Skeletal muscle tissue (tissue), 5 donors: ENCODE data around the gene IFITM2. TPM values are rescaled to one million over a fixed set of nuclear protein-coding genes. Genes with fewer than 3 reads are reported as not detected.

Source experiments
- H3K27ac ChIP-seq: one replicate; pipeline ENCODE4 v1.7.0; 2013; ENCODE audit warnings: mild to moderate bottlenecking, low read depth, low read length, inconsistent platforms
- H3K27me3 ChIP-seq, 3 donors: one replicate each; pipeline ENCODE4 v1.7.0; 2013; ENCODE audit warnings: low read length in 3 of 3; ENCODE audit not compliant: control insufficient read depth in 3 of 3, insufficient read depth in 3 of 3
- H3K36me3 ChIP-seq, 3 donors: one replicate each; pipeline ENCODE4 v1.7.0; 2013; ENCODE audit warnings: low read length in 3 of 3; ENCODE audit not compliant: control insufficient read depth in 3 of 3, insufficient read depth in 3 of 3
- H3K4me1 ChIP-seq, 3 donors: one replicate each; pipeline ENCODE4 v1.7.0; 2013; ENCODE audit warnings: low read length in 3 of 3, mild to moderate bottlenecking in 3 of 3; ENCODE audit not compliant: control insufficient read depth in 3 of 3, insufficient read depth in 3 of 3
- H3K4me3 ChIP-seq, 3 donors: one replicate each; pipeline ENCODE4 v1.7.0; 2013; ENCODE audit warnings: low read length in 3 of 3
- H3K9ac ChIP-seq, 3 donors: one replicate each; pipeline ENCODE4 v1.7.0; 2013; ENCODE audit warnings: low read length in 3 of 3, mild to moderate bottlenecking in 3 of 3, moderate library complexity in 2 of 3, low read depth in 1 of 3
- H3K9me3 ChIP-seq, 3 donors: one replicate each; pipeline ENCODE4 v1.7.0; 2013; ENCODE audit warnings: low read length in 3 of 3; ENCODE audit not compliant: control insufficient read depth in 3 of 3
- small RNA-seq: library from RNA; depleted of rRNA; stranded (forward); fragments of <200 nt; gene quantifications from one replicate; pipeline ENCODE3, GENCODE V24; 2014
- total RNA-seq: library from RNA; depleted of rRNA; stranded (reverse); fragments of >200 nt; gene quantifications from one replicate; pipeline ENCODE4 v1.2.3, GENCODE V29; 2014
- donor health status: Osteomylitis.

Gene IFITM2
- total RNA-seq, 1 donor from 2014 or later = 6.3 TPM

GRCh38 chr11:353179-353873 is 45.7 kb downstream of the IFITM2 start:
- H3K4me1 ChIP-seq = peaks cover 24 to 27% (median 26%) of the 10 kb centered on the region in 3 donors

GRCh38 chr11:355581-356458 is 48.2 kb downstream of the IFITM2 start:
- Histone ChIP-seq H3K9me3 (peaks cover 0 to 2% (median 0%) of the 10 kb centered on the region in 3 donors), H3K4me1 (peaks cover 20 to 26% (median 22%) of the 10 kb centered on the region in 3 donors), H3K27me3 (peaks cover 15 to 23% (median 21%) of the 10 kb centered on the region in 3 donors), H3K9ac (peak overlapping the region; percentile 65 to 79 (median 67)), H3K36me3 (no peaks in the 10 kb centered on the region), H3K27ac (peak overlapping the region; percentile 98), H3K4me3 (peak overlapping the region; percentile 43 to 65 (median 60))

More at GRCh38 chr11:353179-353873, 45.7 kb downstream of the IFITM2 start:
- H3K27ac ChIP-seq = peak overlapping the region; percentile 98
- peaks cover 0 to 24% (median 16%) of the 10 kb centered on the region in 3 donors for H3K27me3 ChIP-seq
- H3K9me3 ChIP-seq = no peaks in the 10 kb centered on the region
- H3K9ac ChIP-seq = peak overlapping the region in 2 of 3 donors; percentile 5 to 50
- H3K36me3 ChIP-seq = no peaks in the 10 kb centered on the region
- H3K4me3 ChIP-seq = peak overlapping the region in 2 of 3 donors; percentile 2 to 7

GRCh38 chr11:356610-357009 is 49.0 kb downstream of the IFITM2 start:
- Histone ChIP-seq H3K27me3 (peaks cover 16 to 23% (median 19%) of the 10 kb centered on the region in 3 donors), H3K9me3 (peaks cover 0 to 2% (median 0%) of the 10 kb centered on the region in 3 donors), H3K36me3 (no peaks in the 10 kb centered on the region)

GRCh38 chr11:357582-357981 is 50.0 kb downstream of the IFITM2 start:
- Histone ChIP-seq H3K9ac (no peak overlapping the region), H3K36me3 (no peaks in the 10 kb centered on the region), H3K4me1 (peaks cover 16 to 25% (median 20%) of the 10 kb centered on the region in 3 donors), H3K9me3 (peaks cover 0 to 2% (median 0%) of the 10 kb centered on the region in 3 donors), H3K27ac (no peak overlapping the region), H3K4me3 (no peak overlapping the region), H3K27me3 (peaks cover 16 to 23% (median 23%) of the 10 kb centered on the region in 3 donors)

More at GRCh38 chr11:356610-357009, 49.0 kb downstream of the IFITM2 start:
- Histone ChIP-seq H3K4me1 (peaks cover 20 to 26% (median 22%) of the 10 kb centered on the region in 3 donors), H3K4me3 (no peak overlapping the region), H3K9ac (no peak overlapping the region), H3K27ac (no peak overlapping the region)

GRCh38 chr11:358129-358800 is 50.6 kb downstream of the IFITM2 start:
- Histone ChIP-seq H3K27me3 (peaks cover 17 to 27% (median 23%) of the 10 kb centered on the region in 3 donors), H3K9me3 (peaks cover 0 to 2% (median 0%) of the 10 kb centered on the region in 3 donors), H3K4me3 (no peak overlapping the region), H3K4me1 (peaks cover 15 to 18% (median 15%) of the 10 kb centered on the region in 3 donors), H3K9ac (no peak overlapping the region), H3K27ac (no peak overlapping the region), H3K36me3 (no peaks in the 10 kb centered on the region)

Small RNA genes within 50 kb of the gene (small RNA-seq; reads per million reads assigned to genes)
- gene AC136475.6 = not detected

Other genes starting within 250 kb of the IFITM2 start
- not detected for gene SCGB1C1, start 114.7 kb upstream of the IFITM2 start, total RNA-seq
- 8.9 TPM for gene BET1L, start 100.4 kb upstream of the IFITM2 start, total RNA-seq
- 87.7 TPM for gene RIC8A, start 100.1 kb upstream of the IFITM2 start, total RNA-seq
- gene SIRT3, start 71.5 kb upstream of the IFITM2 start, total RNA-seq = 14.6 TPM
- gene PSMD13, start 70.8 kb upstream of the IFITM2 start, total RNA-seq = 104 TPM
- gene NLRP6, start 29.4 kb upstream of the IFITM2 start, total RNA-seq = not detected
- 2.6 TPM for gene PGGHG, start 18.7 kb upstream of the IFITM2 start, total RNA-seq
- not detected for gene IFITM5, start 8.3 kb upstream of the IFITM2 start, total RNA-seq
- 13.0 TPM for gene IFITM1, start 6.2 kb downstream of the IFITM2 start, total RNA-seq
- 15.7 TPM for gene IFITM3, start 13.0 kb downstream of the IFITM2 start, total RNA-seq
- gene B4GALNT4, start 61.7 kb downstream of the IFITM2 start, total RNA-seq = 5.2 TPM
- 1.0 TPM for gene PKP3, start 86.4 kb downstream of the IFITM2 start, total RNA-seq
- gene SIGIRR, start 107.2 kb downstream of the IFITM2 start, total RNA-seq = 5.7 TPM
- gene ANO9, start 134.2 kb downstream of the IFITM2 start, total RNA-seq = not detected
- 21.4 TPM for gene PTDSS2, start 142.5 kb downstream of the IFITM2 start, total RNA-seq
- gene RNH1, start 199.4 kb downstream of the IFITM2 start, total RNA-seq = 84.5 TPM
- 63.2 TPM for gene HRAS, start 227.8 kb downstream of the IFITM2 start, total RNA-seq
- gene LRRC56, start 229.7 kb downstream of the IFITM2 start, total RNA-seq = under 0.01 TPM